ENCODE results near the gene A4GALT.
"Not testable (repeated sequence)": the region's sequence is repeated elsewhere in the genome, so short reads cannot be mapped to it uniquely, and the experiment has no call there.

A4GALT gene

GRCh38 chr22:42720263-42721044, at the start of gene A4GALT:
TSS of gene A4GALT (minus strand) at chr22:42720870. CDS start at chr22:42693951, 26,919 bp downstream.
- DNase-seq (ENCODE audit: low read depth in 2 of 2), result no peak

- DNase-seq (ENCODE audit: low read depth in 2 of 2), result no peak
These were observed 49.7 kb upstream of the A4GALT start for GRCh38 chr22:42770448-42770726.

GRCh38 chr22:42769574-42770447, 49.1 kb upstream of the A4GALT start:
- DNase-seq (ENCODE audit: low read depth in 2 of 2), result no peak

- no peak for DNase-seq (ENCODE audit: low read depth in 2 of 2)
These were observed 48.5 kb upstream of the A4GALT start for GRCh38 chr22:42769238-42769573.

GRCh38 chr22:42768385-42769035, 47.8 kb upstream of the A4GALT start:
- DNase-seq (ENCODE audit: low read depth in 2 of 2), result no peak

- DNase-seq (ENCODE audit: low read depth in 2 of 2), result no peak
These were observed 46.2 kb upstream of the A4GALT start for GRCh38 chr22:42766860-42767259.

GRCh38 chr22:42764895-42765363, 44.3 kb upstream of the A4GALT start:
- DNase-seq (ENCODE audit: low read depth in 2 of 2), result no peak

GRCh38 chr22:42763965-42764480, 43.4 kb upstream of the A4GALT start:
- DNase-seq (ENCODE audit: low read depth in 2 of 2), result no peak

- DNase-seq (ENCODE audit: low read depth in 2 of 2), result no peak
These were observed 40.3 kb upstream of the A4GALT start for GRCh38 chr22:42760806-42761565.

GRCh38 chr22:42758931-42759629, 38.4 kb upstream of the A4GALT start:
- DNase-seq (ENCODE audit: low read depth in 2 of 2), result no peak

- DNase-seq (ENCODE audit: low read depth in 2 of 2), result not testable (repeated sequence)
These were observed 34.9 kb upstream of the A4GALT start for GRCh38 chr22:42755553-42755952.

- DNase-seq (ENCODE audit: low read depth in 2 of 2), result not testable (repeated sequence)
These were observed 34.5 kb upstream of the A4GALT start for GRCh38 chr22:42755121-42755520.

- no peak for DNase-seq (ENCODE audit: low read depth in 2 of 2)
These were observed 34.0 kb upstream of the A4GALT start for GRCh38 chr22:42754658-42755057.

- no peak for DNase-seq (ENCODE audit: low read depth in 2 of 2)
These were observed 32.2 kb upstream of the A4GALT start for GRCh38 chr22:42752912-42753311.

- DNase-seq (ENCODE audit: low read depth in 2 of 2), result no peak
These were observed 31.6 kb upstream of the A4GALT start for GRCh38 chr22:42752230-42752746.

GRCh38 chr22:42750421-42750820, 29.8 kb upstream of the A4GALT start:
- not testable (repeated sequence) for DNase-seq (ENCODE audit: low read depth in 2 of 2)

- no peak for DNase-seq (ENCODE audit: low read depth in 2 of 2)
These were observed 27.2 kb upstream of the A4GALT start for GRCh38 chr22:42747701-42748513.

GRCh38 chr22:42745118-42745517, 24.4 kb upstream of the A4GALT start:
- DNase-seq (ENCODE audit: low read depth in 2 of 2), result no peak

- no peak for DNase-seq (ENCODE audit: low read depth in 2 of 2)
These were observed 22.9 kb upstream of the A4GALT start for GRCh38 chr22:42743501-42743991.

- no peak for DNase-seq (ENCODE audit: low read depth in 2 of 2)
These were observed 22.3 kb upstream of the A4GALT start for GRCh38 chr22:42742940-42743339.
